GM19099 (cell line): ENCODE data around the gene KATNB1.

Experiments used
- POLR2A ChIP-seq: IDR thresholded peaks from 3 replicates; pipeline ENCODE4 v1.6.1; 2011; ENCODE audit warnings: low read depth; ENCODE audit not compliant: insufficient read length; ENCODE audit errors: extremely low read depth

KATNB1 gene

DNA sequence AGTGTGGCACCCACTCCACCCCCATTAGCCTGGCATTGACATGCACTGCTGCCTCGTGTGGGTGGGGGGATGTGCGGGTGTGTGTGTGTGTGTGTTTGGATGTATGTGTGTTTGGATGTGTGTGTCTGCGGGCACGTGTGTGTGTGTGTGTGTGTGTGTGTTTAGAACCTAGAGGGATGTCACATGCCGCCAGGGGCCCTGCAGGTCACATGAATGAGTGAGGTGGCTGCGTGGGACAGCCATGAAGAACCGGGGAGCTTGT, 9.0 kb downstream of the KATNB1 start:
- TF ChIP-seq POLR2A: no peak

DNA sequence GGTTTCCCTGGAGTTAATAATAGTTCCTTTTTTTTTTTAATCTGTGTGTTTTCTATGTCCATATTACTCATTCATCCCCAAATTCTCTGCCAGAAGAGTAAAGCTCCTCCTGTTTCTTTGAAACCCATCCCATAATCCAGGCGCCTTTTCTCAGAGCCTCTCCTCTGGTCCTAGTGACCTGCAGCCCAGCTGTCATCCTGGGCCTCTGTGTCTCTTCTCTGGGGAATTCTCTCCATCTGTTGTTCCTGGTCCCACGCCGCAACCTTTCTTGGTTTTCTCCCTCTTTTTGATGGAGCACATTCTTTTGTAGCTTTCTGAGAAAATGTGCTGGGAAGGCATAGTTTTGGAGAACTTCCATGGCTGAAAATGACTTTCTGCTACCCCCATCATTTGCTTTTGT, 10.2 kb downstream of the KATNB1 start:
- no peak for TF ChIP-seq POLR2A

DNA sequence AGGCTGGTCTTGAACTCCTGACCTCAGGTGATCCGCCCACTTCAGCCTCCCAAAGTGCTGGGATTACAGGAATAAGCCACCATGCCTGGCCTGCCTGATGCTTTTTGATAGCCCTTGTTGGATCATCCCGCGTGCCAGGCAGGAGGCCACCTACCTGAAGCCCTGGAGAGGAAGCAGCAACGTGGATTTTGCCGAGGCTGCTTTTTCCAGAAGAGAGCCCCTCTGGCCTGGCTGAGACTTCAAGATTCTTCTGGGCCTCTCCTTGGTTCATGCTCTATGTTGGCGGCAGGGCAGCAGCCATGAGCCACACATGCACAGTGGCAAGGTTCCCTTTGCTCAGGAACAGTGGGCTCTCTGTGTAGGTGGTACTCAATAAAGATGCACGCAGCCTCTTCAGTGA, 11.5 kb downstream of the KATNB1 start:
- TF ChIP-seq POLR2A: no peak

DNA sequence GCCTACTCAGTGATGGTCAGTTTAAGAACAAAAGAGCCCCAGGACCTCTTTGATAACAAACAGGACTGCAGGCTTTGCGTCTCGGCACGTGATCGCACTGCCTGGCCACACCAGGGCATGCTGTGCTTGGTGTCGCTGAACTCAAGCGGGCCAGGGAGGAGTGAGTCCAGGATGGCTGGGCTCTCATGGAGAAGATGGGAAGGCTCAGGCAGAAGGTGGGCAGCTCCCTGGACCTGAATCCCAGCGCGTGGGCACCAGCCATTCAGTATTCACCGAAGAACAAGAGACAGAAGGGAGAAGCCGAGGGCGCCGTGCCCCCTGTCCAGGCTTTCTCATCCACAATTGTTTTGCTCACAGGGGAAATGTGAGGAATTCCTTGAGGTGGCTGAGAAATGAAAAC, 11.9 kb downstream of the KATNB1 start:
- TF ChIP-seq POLR2A: no peak

DNA sequence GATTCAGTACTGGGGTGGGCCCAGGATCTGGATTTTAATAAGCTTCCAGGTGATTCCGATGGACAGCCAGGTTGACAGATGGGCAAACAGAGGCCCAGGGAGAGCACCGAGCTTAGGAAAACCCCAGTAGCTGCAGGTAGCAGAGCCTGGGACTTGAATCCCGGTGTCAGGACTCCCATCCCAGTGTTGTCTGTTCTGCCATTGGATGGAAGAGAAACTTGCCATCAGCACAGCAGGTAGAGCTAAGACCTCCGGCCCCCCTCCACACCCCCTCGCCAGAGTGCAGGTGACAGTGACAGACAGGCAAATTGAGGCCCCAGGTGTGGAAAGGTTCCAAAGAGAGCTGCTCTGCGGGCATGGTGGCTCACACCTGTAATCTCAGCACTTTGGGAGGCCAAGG, 12.4 kb downstream of the KATNB1 start:
- TF ChIP-seq POLR2A: no peak

DNA sequence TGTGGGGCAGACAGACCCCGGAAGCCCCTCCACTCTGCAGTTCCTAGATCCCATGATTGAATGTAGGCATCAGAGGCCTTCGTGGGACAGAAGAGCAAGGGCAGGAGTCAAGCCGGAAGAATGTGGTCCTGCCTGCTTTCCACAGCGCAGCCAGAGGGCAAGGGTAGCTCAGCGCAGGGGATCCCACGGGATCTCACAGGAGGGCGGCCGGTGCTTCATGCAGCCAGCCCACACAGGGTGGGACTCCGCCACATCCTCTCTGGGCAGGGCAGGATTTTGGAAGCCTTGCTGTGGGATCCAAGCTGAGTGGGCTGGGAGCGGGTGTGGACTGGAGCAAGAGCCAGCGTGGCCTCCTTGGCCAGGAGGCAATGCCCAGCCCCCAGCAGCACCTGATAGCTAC, 13.0 kb downstream of the KATNB1 start:
- no peak for TF ChIP-seq POLR2A

DNA sequence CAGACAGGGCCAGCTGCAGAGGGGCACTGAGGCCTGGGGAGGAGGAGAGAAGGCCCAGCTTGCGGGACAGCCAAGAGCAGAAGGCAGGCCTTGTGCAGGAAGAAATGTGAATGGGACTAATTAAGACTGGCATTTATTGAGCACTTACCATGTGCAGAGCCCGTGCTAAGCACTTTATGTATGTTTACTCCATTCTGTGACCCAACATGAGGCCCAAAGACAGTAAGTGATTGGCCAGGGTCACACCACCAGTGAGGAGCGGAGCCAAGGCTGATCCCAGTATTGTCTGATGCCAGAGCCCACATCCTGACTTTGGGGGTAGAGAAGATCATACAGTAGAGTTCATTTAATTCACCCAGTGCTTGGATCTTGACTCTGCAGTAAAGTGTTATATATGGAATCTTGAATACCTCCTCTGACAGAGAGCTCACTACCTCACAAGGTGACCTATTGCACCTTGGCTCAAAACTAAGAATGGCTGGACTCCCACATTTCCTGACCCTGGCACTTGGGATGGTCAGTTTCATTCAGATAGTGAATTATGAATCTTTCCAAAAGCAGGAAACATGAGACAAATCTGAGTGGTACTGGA, 13.6 kb downstream of the KATNB1 start:
- no peak for TF ChIP-seq POLR2A

DNA sequence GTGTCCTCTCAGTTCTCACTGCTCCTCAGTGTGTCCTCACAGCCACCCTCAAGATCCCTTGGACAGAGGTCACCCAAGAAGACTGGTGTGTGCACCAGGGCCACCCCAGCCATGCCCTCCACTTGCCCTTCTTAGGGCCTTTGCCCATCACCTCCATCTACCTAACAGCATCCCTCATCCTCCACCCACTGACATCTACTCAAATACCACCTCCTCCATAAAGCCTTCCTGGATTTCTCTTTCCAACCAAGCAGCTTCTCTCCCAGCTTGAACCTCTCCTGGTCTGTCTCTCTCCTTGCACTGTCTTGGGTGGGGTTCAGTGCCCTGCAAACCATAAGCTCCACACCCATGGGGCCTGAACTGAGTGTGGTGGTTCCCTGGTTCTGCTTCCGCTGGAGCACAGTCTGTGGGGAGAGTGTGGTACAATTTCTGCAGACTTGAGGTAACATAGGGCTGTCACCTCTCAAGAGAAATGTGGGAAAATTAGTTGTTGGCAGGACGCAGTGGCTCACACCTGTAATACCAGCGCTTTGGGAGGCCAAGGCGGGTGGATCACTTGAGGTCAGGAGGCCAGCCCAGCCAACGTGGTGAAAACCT, 14.4 kb downstream of the KATNB1 start:
- no peak for TF ChIP-seq POLR2A

DNA sequence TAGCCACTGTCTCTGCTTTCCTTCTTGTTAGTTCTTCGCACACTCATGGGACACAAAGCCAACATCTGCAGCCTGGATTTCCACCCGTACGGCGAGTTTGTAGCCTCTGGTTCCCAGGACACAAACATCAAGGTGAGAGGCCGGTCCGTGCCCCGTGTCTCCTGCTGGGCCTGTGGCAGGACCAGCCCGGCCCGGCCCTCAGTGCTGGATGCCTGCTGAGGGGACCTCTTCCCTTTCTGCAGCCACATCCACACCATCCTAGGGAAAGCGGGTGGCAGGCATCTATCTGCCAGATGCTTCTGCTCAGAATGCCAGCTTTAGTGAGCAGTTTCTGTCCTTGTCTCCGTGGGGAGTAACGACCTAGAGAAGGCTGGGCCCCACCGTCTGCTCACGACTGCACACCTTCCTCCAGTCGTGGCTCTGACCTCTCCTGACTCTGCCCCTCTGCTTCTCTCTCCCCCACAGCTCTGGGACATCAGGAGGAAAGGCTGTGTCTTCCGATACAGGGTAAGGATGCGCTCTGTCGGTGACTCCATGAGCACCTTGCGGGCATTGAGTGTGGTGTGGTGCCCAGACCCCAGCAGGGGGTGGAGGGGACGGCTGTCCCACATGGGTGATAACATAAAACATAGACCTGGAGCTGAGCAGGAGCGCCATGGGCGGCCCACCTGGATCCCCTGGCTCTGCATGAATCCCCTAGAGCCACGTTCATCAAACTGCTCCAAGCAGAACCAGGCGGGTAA, 15.4 kb downstream of the KATNB1 start:
- TF ChIP-seq POLR2A: no peak

DNA sequence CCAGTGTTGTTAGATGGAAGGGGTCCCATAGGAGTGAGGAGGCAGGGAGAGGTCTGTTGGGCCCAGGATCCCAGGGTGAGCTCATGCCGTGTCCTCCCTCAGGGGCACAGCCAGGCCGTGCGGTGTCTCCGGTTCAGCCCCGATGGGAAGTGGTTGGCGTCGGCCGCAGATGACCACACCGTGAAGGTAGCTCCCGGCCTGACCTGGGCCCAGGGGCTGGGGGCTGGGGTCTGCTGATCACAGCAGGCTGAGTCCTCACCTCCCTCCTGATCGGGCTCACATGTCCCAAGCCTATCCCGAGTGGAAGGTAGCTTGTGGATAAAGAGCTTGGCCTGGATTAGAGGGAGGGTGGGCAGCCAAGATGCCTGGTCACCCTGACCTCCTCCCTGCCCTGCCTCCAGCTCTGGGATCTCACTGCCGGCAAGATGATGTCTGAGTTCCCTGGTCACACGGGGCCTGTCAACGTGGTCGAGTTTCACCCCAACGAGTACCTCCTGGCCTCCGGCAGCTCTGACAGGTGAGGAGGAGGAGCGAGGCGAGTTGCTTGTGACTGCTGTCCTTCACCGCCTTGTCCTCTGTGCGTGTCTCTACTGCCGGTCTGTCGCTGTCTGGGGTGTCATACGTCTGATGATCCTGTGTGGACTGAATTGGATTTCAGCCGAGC, 16.1 kb downstream of the KATNB1 start:
- no peak for TF ChIP-seq POLR2A

DNA sequence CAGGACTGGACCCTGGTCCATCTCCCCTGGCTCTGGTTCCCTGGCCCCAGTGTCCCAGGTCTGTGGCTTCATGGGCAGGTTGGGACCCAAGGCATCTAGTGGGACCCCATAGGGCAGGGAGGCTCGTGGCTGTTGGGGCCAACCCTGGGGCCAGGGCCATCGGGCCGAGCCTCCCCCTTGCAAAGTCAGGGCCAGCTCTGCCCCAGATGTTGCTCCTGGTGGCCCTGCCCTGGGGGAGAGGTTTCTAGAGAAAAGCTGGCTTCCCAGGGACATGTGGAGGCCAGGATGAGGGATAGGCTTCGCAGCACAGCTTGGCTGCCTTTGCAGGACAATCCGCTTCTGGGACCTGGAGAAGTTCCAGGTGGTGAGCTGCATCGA, 16.6 kb downstream of the KATNB1 start:
- no peak for TF ChIP-seq POLR2A

DNA sequence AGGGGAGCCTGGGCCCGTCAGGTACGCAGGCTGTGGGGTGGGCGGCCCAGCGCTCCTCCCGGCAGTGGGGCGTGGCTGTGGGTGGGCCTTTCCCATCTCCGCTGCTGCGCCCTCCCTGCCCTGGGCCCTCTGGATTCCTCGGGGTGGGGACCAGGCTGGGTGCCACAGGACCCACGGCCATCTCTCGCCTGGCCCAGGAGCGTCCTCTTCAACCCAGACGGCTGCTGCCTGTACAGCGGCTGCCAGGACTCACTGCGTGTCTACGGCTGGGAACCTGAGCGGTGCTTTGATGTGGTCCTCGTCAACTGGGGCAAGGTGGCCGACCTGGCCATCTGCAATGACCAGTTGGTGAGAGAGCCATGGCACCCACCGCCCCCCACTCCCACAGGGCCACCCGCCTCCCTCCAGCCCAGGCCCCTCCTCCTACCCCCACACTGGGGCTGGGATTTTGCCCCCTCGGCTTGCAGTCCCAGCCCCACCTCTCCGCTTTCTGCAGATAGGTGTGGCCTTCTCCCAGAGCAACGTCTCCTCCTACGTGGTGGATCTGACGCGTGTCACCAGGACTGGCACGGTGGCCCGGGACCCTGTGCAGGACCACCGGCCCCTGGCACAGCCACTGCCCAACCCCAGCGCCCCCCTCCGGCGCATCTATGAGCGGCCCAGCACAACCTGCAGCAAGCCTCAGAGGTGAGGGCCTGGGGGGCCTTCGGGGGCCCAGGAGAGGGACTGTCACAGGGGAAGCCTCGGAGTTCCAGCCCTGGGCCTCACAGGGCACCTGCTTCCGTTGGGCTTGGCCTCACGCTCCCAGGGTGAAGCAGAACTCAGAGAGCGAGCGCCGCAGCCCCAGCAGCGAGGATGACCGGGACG, 17.2 kb downstream of the KATNB1 start:
- TF ChIP-seq POLR2A: no peak

DNA sequence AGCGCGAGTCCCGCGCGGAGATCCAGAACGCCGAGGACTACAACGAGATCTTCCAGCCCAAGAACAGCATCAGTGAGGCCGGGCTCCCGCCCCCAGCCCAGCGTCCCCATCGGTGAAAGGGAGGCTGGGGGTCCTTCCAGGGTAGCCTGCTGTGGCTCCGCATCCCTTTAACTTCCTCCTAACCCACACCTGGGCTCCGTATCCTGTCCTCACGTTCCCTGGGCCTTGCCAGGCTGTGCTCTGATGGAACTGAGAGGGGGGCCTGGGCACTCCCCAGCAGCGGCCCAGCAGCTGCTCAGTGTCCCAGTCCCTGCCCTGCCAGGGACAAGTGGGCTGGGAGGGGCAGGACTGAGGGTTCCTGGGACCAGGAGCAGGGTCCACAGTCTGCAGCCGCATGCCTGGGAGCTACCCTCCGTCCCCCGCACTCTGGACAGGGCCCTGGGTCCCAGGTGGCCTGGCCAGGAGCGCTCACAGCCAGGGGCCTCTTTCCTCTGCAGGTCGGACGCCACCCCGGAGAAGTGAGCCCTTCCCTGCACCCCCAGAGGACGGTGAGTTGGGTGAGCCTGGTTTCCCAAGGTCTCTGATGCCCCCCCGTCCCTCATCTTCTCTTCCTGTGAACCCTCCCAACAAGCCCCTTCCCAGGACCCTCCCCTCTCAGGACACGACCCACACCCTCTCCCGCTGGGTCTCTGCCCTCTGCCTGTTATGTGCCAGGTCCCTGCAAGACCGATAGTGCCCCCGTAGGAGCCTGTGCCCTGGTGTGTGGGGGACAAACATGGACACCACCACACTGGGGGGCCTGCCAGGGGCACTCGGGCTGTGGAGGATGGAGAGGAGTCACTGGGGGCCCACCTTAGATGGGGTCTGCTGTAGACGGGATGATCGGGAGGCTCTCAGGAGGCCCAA, 18.1 kb downstream of the KATNB1 start:
- no peak for TF ChIP-seq POLR2A

DNA sequence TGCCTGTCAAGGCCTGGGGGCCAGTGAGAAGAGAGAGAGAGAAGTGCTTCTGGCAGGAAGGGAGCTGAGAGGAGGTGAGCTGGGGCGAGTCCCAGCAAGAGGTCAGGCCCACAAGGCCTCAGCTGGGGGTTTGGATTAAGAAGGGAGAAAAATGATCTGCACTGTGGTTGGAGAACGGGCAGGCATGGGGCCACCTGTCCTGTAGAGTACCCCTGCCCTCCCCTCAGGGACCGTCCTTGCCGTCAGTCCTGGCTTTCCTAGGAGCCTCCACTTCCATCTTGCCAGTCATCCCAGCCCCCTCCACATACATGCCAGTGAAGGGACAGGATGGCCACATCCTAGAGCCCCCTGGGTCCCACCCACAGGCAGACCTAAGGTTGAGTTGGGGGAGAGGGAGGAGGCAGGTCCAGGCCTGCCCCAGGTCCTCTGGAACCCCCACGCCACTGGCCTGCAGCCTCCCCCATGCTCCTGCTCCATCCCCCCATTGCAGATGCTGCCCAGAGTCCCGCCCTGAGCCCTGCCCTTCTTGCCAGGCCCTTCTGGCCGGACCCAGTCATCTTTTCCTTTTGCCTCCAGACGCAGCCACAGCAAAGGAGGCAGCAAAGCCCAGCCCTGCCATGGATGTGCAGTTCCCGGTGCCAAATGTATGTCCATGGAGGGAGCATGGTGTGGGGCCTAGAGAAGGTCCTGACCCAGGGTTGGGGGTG, 18.9 kb downstream of the KATNB1 start:
- TF ChIP-seq POLR2A: no peak
